GM19467 (cell line): ENCODE results near the gene ADGRD1.

Source experiments
- ATAC-seq: cut with Tn5 transposase; IDR thresholded peaks from one replicate; pipeline ENCODE4 v1.9.1; 2021; ENCODE audit warnings: mild to moderate bottlenecking, moderate library complexity; ENCODE audit not compliant: unreplicated experiment

Gene ADGRD1

DNA sequence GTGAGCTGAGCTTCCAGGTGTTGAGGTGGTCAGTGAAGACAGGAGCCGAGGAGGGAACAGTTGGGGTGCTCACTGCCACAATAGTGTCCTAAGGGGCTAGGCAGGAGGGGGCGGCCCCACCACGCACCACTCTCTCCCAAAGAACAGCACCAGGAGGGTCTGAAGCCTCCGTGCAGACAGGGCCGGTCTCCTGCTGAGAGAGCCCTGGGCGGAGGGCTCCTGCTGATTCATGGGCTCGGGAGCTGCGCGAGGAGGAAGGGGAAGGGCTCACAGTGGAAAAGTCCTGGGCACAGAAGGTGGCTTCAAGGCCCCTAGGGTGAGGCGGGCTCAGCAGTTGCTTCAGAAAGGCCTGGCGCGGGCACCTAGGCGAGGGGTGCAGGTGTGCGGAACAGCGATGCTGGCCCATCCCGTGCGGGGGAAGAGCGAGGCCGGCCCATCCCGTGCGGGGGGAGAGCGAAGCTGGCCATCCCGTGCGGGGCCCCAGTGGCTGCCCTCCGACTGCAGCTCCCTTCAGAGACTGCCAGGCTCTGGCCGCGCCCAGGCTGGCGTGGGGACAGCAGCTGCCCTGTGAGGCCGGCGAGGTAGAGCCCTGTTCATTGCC, 176.7 kb downstream of the ADGRD1 start:
- no peak for ATAC-seq

DNA sequence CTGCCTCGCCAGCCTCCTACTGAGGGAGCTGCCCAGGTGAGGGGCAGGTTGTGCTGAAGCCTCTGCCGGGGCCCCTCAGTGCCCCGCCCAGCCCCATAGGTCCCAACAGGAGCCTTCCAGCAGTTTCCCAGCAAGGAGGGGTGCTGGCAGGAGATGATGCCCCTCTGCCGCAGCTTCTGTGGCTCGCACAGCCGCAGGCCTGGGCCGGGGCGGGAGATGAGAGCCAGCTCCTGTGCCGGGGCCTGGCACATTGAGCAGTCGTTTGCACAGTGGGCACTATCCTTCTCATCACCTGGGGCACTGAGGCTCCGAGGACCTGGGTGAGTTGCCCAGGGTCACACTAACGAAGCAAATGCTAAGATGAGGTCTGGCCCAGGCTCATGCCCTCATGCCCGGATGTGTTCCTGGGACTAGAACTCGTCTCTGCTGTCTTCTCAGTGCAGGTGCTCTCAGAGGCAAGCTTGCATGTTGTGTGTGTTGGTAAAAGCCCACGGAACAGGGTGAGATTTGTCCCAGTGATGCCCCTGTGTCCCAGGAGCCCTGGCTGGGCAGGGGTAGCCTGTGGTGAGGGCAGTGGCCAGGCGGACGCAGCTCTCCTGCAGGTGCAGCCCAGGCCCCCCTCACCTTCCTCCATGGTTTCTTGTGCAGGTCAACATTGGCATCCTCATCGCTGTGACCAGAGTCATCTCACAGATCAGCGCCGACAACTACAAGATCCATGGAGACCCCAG, 177.5 kb downstream of the ADGRD1 start:
- ATAC-seq = no peak

DNA sequence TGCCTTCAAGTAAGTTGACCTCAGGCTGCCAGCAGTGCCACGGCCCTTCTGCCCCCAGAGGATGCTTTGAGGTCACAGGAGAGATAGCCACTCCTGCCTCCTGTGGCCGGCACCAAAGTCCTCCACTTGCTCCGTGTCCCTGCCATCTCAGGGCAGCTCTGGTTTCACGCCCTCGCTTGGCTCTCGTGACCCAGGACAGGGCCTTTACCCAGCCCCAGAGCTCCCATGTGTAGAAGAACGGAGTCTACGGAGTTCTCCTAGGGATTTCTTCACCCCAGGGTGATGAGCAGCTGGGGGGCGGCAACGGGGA, 178.1 kb downstream of the ADGRD1 start:
- no peak for ATAC-seq

DNA sequence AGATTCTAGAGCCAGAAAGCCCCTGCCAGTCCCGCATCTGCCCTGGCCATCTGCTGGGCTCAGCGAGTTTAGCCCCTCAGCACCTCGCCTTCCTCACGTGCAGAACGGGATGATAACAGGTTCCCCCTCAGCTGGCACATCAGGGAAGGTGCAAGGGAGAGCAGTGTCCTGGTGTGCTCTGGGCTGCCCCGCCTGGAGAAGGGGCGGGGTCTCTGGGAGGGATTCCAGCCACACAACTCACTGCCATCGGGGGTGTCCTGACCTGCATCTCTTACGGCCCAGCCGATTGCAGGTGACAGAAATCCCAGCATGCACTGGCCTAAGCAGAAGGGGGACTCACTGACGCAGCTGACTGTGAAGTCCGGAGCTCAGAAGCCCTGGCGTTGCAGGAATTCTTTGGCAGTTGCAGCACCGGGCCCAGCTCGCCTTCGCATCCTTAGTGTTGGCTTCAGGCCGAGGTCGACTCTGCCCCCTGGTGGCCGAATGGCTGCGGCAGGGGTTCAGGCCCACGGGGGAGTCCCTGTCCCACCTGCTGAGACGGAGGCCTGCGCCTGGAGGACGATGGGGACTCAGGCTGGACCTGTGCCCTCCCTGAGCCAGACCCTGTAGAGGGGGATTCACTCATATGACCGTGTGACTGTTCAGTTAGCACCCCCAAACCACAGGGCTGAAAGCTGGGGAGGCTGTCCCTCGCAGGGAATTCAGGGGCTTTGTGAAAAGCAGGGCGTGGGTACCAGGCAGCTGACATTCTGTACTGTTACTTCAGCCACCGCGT, 178.6 kb downstream of the ADGRD1 start:
- ATAC-seq = no peak

DNA sequence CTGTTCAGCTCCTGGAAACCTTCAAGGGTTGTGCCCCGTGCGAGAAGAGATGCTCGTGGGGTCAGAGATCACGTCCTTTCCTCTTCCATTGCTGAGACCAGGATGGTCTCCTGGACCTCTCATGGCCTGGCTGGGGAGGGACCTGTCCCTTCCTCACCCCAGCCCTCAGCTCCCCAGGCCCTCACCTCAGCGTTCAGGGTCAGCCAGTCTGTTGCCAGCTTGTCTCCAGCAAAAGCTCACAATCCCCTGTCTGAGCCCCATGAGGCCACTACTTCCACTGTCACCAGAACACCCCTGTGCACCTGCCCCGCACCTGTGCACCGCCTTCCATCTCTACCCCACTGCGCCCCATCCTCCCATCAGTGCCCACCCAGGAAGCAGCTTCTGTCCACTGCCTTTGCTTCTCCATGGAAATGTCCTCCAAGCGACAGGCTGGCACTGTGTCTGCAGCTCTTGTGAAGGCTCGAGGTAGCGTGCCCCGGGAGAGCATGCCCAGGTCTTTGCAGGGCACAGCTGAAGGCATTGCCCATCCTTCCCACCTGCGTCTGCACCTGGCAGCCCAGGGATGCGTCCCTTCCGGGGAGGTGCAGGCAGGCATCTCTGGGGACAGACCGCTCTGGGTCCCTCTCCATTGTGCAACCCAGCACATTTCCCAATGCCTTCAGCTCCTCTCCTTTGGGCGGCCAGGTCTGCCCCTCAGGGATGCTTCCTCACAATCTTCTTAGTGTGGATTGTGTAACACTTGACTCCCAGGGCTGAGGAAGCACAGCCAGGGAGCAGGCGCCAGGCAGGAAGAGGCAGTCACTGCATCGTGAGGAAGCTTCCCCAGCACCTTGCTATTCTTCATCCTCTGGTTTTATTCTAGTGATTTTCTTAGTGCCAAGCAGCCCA, 179.6 kb downstream of the ADGRD1 start:
- no peak for ATAC-seq

DNA sequence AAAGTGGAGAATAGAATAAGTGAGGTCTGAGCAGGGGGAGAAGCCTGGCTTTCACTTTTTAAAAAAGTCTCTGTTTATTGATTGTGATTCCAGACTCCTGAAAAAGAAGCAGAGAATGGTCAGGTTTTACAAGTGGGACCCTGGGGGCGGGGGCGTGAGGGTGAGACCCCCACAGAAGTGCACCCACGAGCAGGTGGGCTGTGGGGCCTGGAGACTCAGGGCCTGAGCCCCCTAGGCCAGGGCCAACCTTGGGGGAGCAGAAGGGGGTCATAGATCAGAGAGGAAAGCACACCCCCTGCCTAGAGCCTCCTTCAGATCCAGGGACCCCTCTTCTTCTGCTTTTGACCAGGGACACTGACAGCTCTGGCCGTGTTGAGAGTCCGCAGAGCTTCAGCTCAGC, 180.3 kb downstream of the ADGRD1 start:
- no peak for ATAC-seq

DNA sequence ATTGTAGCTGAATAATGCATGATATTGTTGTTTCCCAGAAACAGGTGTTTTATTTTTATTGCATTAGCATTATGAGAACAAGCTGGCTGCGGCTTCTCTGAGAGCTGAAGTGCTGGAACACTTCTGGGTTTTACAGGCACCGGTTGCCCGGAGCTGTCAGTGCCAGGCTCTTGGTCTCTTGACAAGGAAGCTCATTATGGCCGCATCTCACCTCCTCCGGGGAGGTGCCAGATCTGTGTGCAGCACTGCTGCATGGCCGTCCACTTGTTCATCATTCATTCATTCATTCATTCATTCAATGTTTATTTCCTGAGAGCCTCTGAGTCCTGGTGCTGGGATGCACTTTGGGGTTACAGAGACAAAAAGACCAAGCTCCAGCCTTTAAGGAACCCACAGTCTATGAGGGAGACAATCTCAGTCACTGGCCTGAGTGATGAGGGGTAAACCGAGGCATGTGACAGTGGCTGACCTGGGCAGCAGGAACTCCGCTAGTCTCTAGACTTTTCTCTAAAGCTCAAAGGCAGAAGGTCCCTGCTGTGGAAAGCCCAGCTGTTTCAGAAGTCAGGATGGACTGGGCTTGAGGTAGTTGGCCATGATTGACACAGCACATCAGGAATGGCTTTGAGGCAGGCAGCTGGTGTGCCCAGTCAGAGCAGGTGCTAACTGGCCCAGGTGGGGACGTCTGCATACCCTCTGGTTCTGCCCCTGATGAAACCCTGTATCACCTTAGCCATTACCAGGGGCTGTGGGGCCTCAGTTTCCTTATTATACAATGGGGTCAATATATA, 181.0 kb downstream of the ADGRD1 start:
- no peak for ATAC-seq

DNA sequence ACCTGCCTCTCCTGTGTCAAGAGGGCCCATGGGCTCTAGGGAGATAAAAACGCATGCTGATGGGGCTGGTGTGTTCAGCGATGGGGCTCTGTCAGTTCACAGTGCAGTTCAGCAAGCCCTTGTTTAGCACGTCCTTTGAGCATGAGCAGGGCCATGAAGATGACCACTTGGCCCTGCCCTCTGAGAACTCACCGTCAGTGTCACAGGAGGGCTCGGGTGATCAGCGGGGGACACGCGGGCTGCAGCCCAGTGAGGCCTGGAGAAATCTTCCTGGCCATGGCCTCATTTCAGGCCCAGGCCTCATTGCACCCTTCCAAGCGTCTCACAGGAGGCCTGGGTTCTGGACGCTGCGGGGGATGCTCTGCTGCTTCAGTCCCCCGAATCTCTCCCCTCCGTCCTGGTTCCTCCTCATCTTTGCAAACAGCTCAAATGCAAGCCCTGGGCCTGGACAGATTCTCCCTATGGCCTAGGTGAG, 181.6 kb downstream of the ADGRD1 start:
- ATAC-seq = no peak

DNA sequence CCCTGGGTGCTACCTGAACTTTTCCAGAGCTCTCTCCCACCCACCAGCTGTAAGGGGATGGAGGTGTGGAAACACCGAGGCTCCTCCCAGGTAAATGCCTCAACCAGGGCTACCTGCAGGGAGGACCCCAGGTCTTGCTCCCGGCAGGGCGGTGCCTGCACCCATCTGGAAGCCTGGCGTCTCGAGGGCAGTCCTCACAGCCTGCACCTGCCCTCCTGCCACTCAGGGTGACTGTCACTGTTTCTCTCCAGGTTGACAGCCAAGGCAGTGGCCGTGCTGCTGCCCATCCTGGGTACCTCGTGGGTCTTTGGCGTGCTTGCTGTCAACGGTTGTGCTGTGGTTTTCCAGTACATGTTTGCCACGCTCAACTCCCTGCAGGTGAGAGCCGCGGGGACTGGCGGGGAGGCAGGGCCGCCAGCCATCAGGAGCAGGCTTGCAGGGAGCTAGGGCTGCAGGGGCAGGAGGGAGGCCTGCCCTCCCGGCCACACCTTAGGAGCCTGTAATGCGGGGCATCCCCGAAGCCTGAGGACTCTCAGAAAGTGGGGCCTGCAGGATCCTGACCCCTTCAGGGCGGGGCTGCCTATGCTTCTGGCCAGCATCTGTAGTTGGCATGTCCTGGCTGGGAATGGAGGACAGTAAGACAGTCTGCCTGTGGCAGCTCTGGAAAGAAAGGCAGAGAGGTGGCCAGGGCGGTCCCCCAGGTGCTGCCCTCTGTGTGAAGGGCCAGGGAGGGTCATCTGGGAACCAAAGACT, 182.3 kb downstream of the ADGRD1 start:
- no peak for ATAC-seq

DNA sequence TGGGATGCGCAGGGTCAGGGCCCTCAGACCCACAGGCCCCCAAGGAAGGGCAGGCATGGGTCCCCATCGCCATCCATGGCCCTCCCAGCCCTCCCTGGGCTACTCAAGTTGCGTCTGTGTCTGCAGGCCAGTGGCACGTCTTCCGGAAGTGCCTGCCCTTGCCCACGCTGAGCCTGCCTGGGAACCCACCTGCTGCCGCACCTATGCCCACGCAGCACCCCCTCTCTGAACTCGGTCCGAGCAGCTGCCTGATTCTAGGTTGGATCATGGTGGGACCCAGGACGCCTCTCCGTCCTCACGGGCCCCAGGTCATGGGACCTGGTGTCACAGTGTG, 182.8 kb downstream of the ADGRD1 start:
- no peak for ATAC-seq

DNA sequence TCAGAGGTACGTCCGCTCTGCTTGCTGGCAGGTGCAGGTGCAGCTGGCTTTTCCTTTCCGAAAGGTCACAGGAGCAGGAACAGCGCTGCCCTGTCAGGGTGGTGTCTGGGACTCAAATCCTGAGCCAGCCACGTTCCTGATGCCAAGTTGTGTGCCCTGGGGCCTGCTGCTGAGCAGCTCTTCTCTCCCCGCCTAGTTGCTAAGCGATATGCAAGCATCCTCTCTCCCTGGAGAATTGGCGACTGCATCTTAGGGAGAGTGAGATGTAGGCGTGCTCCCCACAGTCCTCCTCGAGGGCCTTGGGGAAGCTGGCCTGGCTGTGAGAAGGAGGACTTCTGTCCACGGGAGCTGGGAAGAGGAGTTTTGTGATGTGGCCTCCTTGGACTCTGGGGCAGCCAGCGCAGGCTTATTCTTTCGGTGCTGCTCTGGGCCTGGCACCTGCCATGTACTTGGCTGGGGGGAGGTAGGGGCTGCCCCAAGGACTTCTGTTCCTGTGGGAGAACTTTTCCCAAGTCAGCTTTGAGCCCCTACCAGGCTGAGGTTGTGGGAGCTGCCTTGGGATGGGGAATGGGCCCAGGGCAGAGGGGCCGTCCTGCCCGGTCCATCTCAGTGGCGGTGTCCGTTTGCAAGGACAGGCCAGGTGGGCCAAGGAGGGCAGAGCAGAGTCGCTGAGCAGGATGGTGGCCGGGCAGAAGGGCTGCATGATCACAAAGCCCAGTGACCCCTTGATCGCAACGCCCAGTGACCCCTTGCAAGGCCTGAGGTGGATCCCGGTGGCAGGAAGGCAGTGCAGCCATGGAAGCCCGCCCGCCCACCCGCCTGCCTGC, 183.5 kb downstream of the ADGRD1 start:
- no peak for ATAC-seq

DNA sequence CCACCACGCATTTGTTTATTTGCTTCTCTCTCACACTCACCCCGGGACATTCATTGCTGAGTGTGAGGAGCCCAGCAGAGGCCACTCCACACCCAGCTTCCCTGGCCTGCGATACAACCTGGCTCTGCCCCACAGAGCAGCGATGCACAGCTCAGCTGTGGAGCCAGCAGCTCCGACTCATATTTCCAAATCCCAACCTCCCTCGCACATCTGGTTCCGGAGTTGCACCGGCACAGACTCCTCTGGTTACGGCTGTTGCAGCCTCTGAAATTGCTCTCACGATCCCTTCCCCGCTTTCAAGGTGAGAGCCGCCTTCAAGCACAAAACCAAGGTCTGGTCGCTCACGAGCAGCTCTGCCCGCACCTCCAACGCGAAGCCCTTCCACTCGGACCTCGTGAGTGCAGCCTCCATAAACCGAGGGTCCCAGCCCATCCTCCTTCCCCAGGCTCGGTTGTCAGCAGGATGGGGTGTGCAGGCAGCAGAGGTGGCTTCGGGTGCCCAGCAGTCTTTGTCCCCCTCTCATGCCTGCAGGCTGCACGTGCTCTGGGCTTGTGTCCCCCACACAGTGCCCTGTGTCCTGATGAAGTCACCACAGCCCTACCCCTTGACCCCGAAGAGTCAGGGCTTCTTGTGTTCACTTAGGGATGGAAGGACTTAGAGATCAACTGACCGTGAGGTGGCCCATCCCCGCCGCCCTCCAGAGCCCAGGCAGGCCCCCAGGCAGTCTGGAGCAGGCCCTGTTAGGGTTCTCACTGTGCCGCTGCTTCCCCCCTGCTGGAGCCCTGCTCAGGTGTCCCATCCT, 184.3 kb downstream of the ADGRD1 start:
- no peak for ATAC-seq

DNA sequence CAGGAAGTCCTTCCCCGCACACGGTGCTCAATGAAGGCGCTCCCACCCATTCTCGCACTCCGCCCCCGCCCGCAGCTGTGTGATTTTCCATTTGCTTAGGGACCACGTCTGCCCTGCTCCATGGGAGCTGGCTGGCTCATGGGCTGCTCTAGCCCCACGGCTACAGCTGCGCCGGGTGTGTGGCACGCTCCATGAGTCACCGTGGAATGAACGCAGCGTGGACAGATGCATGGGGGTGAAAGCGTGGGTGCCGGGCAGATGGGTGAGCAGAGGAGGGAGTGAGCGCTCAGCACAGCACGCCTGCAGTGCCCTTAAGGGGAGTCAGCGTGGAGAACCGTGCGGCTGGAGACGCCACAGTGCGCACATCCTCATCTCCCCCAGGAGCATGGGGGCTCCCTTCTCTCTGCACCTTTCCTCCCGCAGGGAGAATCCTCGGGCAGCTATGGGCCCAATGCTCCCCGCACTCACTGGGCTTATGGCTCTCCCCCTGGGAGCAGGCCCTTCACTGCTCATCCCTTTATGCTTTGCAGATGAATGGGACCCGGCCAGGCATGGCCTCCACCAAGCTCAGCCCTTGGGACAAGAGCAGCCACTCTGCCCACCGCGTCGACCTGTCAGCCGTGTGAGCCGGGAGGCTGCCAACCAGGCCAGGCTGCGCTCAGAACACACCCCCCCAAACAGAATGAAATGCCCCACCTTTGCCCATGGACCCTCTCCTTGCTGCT, 185.1 kb downstream of the ADGRD1 start:
- ATAC-seq = no peak

DNA sequence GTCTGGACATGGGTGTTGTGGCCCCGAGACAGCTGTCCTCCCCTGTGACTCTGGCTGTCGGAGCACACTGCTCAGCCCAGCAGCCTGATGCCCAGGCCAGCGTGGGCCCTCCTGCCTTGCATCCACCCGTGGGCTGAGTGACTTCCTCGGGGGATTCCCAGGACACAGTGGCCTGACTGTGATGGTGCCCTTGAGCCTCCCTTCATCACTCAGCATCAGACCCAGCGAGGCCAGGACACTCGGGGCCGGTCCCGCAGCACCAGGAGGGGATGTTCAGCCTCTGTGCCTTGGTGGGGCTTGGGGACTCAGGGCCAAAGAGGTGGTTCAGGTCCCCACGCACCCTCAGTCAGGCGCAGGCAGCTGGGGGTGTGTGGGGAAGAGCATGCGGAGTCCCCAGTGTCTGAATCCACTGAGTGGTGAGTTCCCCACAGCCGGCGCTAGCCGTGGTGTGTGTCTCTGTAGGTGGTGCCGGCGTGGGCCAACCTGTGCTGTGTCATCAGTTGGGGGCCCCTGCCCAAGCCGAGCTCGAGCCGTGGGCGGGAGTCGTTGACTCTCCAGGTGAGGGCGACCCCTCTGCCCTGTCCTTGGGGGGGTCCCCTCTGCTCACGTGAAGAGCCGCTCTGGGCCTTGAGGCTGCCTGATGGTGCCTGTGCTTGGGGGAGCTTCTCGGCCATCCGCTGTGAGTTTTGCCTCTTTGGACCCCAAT, 185.8 kb downstream of the ADGRD1 start:
- ATAC-seq = no peak

DNA sequence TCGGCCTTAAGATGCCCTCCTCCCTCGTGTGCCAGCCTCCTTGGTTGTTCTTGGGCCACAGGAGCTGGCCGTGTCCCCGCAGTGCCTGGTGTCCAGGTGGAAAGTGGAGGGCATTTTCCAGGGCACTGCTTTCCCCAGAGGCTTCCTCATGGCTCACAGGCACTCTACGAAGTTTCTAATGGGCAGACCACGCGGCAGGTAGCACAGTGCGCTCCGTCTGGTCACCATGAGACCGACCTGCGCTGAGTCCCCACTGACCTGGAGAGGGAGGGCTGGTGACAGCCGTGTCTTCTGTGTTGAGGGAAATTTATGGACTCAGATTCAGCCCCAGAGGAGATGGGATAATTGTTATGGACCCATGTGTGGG, 186.3 kb downstream of the ADGRD1 start:
- ATAC-seq = no peak

DNA sequence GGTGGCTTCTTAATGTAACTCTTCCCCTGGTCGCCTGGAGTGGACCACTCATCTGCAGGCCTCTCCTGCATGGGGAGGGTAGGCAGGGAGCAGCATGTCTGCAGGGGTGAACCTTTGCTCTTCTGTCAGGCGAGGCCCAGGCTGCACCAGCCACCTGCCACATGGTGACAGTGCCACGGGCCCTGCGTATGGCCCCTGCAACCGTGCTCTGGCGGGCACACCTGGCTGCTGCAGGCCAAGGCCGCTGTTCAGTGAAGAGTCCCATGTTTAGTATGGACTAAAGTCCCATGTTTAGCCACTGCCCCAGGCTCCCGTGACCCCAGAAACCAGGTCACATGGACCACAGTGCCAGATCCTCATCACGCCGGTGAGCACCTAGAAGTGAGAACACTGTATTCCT, 187.0 kb downstream of the ADGRD1 start:
- ATAC-seq = no peak

DNA sequence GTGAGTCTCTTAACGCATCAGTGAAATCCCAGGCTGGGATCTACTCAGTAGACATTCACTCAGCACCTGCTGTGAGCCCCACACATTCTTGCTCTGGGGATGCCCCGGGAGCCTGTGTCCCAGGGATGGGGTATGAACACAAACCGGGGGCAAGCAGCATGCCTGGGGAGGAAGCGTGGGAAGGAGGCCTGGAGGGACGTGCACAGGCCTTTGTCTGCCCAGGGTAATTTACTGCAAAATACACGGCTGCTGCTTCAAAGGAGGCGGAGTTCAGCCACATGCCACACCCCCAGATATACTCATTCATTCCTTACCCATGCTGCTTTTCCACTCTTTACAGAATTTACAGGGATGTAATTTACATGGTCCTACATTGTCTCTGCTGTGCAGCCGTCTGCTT, 187.8 kb downstream of the ADGRD1 start:
- no peak for ATAC-seq
